GM18507 (cell line): ENCODE measurements around the gene ACACA.

ENCODE experiments used
- DNase-seq: peaks from one replicate; pipeline ENCODE4 v3.0.0; 2011; ENCODE audit warnings: low read depth; ENCODE audit not compliant: insufficient read length; ENCODE audit errors: extremely low spot score
- FAIRE-seq: peaks from 2 replicates; lab custom pipeline; 2011; peaks lifted over from hg19 to GRCh38; lab: Jason Lieb, UNC

Gene ACACA

GRCh38 chr17:37256627-37257026 lies 150.0 kb downstream of the ACACA start:
- FAIRE-seq = no peak

GRCh38 chr17:37255432-37255831 lies 151.2 kb downstream of the ACACA start:
- DNase-seq (no peak), FAIRE-seq (no peak)

More at GRCh38 chr17:37256627-37257026, 150.0 kb downstream of the ACACA start:
- no peak for DNase-seq

GRCh38 chr17:37247825-37248224 lies 158.8 kb downstream of the ACACA start:
- DNase-seq (no peak), FAIRE-seq (no peak)

GRCh38 chr17:37246085-37246484 lies 160.6 kb downstream of the ACACA start:
- DNase-seq (no peak), FAIRE-seq (no peak)

- FAIRE-seq = no peak
Observed at GRCh38 chr17:37240381-37240780, 166.3 kb downstream of the ACACA start.

GRCh38 chr17:37239690-37240334 lies 166.8 kb downstream of the ACACA start:
- FAIRE-seq (no peak), DNase-seq (no peak)

More at GRCh38 chr17:37240381-37240780, 166.3 kb downstream of the ACACA start:
- DNase-seq = no peak

GRCh38 chr17:37234106-37234505 lies 172.5 kb downstream of the ACACA start:
- no peak for FAIRE-seq
- DNase-seq = no peak

GRCh38 chr17:37233036-37233435 lies 173.6 kb downstream of the ACACA start:
- FAIRE-seq = no peak
- DNase-seq = no peak

- FAIRE-seq (no peak), DNase-seq (no peak)
Observed at GRCh38 chr17:37231887-37232286, 174.7 kb downstream of the ACACA start.

- DNase-seq (no peak), FAIRE-seq (no peak)
Observed at GRCh38 chr17:37230633-37231032, 176.0 kb downstream of the ACACA start.

- DNase-seq (no peak), FAIRE-seq (no peak)
Observed at GRCh38 chr17:37225465-37225864, 181.2 kb downstream of the ACACA start.

- FAIRE-seq (no peak), DNase-seq (no peak)
Observed at GRCh38 chr17:37221865-37222264, 184.8 kb downstream of the ACACA start.

GRCh38 chr17:37220607-37220953 lies 186.1 kb downstream of the ACACA start:
- FAIRE-seq (no peak), DNase-seq (no peak)

GRCh38 chr17:37219876-37220606 lies 186.6 kb downstream of the ACACA start:
- FAIRE-seq (no peak), DNase-seq (no peak)

GRCh38 chr17:37218849-37219248 lies 187.8 kb downstream of the ACACA start:
- FAIRE-seq (no peak), DNase-seq (no peak)

- FAIRE-seq (no peak), DNase-seq (no peak)
Observed at GRCh38 chr17:37214416-37214815, 192.2 kb downstream of the ACACA start.

- FAIRE-seq (no peak), DNase-seq (no peak)
Observed at GRCh38 chr17:37213927-37214326, 192.7 kb downstream of the ACACA start.

- FAIRE-seq (no peak), DNase-seq (no peak)
Observed at GRCh38 chr17:37212179-37212578, 194.5 kb downstream of the ACACA start.

- FAIRE-seq = no peak
- no peak for DNase-seq
Observed at GRCh38 chr17:37211136-37211535, 195.5 kb downstream of the ACACA start.

GRCh38 chr17:37207103-37207502 lies 199.5 kb downstream of the ACACA start:
- DNase-seq (no peak), FAIRE-seq (no peak)

- DNase-seq (no peak), FAIRE-seq (no peak)
Observed at GRCh38 chr17:37206299-37206698, 200.3 kb downstream of the ACACA start.
